Neural cell (in vitro differentiated cells): Measurements from ENCODE around the gene ZNF701. TPM values are rescaled to one million over a fixed set of nuclear protein-coding genes. Genes with fewer than 3 reads are reported as not detected.
"Not testable (repeated sequence)": the region's sequence is repeated elsewhere in the genome, so short reads cannot be mapped to it uniquely, and the experiment has no call there.

Source experiments
- H2AFZ ChIP-seq: fragments of 200-600, 300-800 bp; sonication (generic), shearing (Covaris generic); 2 replicates; pipeline ENCODE4 v1.6.0; 2014; ENCODE audit warnings: low read depth, mild to moderate bottlenecking, antibody characterized with exemption, low read length, moderate library complexity
- H3F3A ChIP-seq: fragments of 200-600 bp; shearing (Covaris generic); 2 replicates; pipeline ENCODE4 v1.6.1; 2016; ENCODE audit warnings: mild to moderate bottlenecking, moderate library complexity, mixed read lengths, antibody characterized with exemption, low read length; ENCODE audit not compliant: insufficient read depth, poor library complexity, severe bottlenecking
- H3K27ac ChIP-seq: fragments of 200-600, 300-800 bp; sonication (generic), shearing (Covaris generic); 2 replicates; pipeline ENCODE4 v1.5.1; 2014; ENCODE audit warnings: mild to moderate bottlenecking, low read length, moderate library complexity
- H3K27me3 ChIP-seq: fragments of 300-800, 200-600 bp; sonication (generic), shearing (Covaris generic); 2 replicates; pipeline ENCODE4 v1.6.0; 2014; ENCODE audit warnings: mild to moderate bottlenecking, low read depth, low read length, moderate library complexity; ENCODE audit not compliant: insufficient read depth
- H3K36me3 ChIP-seq: fragments of 300-800, 200-600 bp; sonication (generic), shearing (Covaris generic); 2 replicates; pipeline ENCODE4 v1.5.1; 2014; ENCODE audit warnings: mild to moderate bottlenecking, antibody characterized with exemption, low read length, moderate library complexity; ENCODE audit not compliant: insufficient read depth
- H3K4me2 ChIP-seq: fragments of 300-800, 200-600 bp; sonication (generic), shearing (Covaris generic); 2 replicates; pipeline ENCODE4 v1.6.0; 2014; ENCODE audit warnings: mild to moderate bottlenecking, low read length
- H3K4me3 ChIP-seq: fragments of 300-800, 200-600 bp; sonication (generic), shearing (Covaris generic); 2 replicates; pipeline ENCODE4 v1.5.1; 2014; ENCODE audit warnings: mild to moderate bottlenecking, low read length, moderate library complexity
- H3K79me2 ChIP-seq: fragments of 200-600 bp; shearing (Covaris generic); replicated peaks from 2 replicates; pipeline ENCODE4 v1.6.0; 2014; ENCODE audit warnings: mild to moderate bottlenecking, low read length, moderate library complexity; ENCODE audit not compliant: insufficient read depth
- H3K9ac ChIP-seq: fragments of 300-800, 200-600 bp; sonication (generic), shearing (Covaris generic); 2 replicates; pipeline ENCODE4 v1.6.1; 2016; ENCODE audit warnings: mild to moderate bottlenecking, low read length, mixed read lengths
- H3K9me2 ChIP-seq: fragments of 200-600 bp; shearing (Covaris generic); 2 replicates; pipeline ENCODE4 v1.6.1; 2016; ENCODE audit warnings: mild to moderate bottlenecking, low read length, mixed read lengths; ENCODE audit not compliant: insufficient read depth
- H3K9me3 ChIP-seq: fragments of 200-600, 300-800 bp; sonication (generic), shearing (Covaris generic); 2 replicates; pipeline ENCODE4 v1.6.1; 2016; ENCODE audit warnings: mild to moderate bottlenecking, mixed run types, low read length, moderate library complexity, mixed read lengths
- H4K20me1 ChIP-seq: fragments of 200-600 bp; shearing (Covaris generic); 2 replicates; pipeline ENCODE4 v1.6.1; 2016; ENCODE audit warnings: mild to moderate bottlenecking, mixed run types; ENCODE audit not compliant: insufficient read depth
- CTCF ChIP-seq: fragments of 450-650 bp; IDR thresholded peaks from 2 replicates; pipeline ENCODE4 v1.5.1; 2014; ENCODE audit warnings: antibody characterized with exemption, mild to moderate bottlenecking, moderate library complexity; ENCODE audit not compliant: poor library complexity, severe bottlenecking
- EP300 ChIP-seq: fragments of 450-650 bp; conservative IDR thresholded peaks from 2 replicates; pipeline ENCODE4 v1.6.1; 2014; ENCODE audit warnings: antibody characterized with exemption, mild to moderate bottlenecking, moderate library complexity; ENCODE audit not compliant: poor library complexity, severe bottlenecking
- EZH2 ChIP-seq: fragments of 200-600, 300-800 bp; shearing (Covaris generic), sonication (generic); IDR thresholded peaks from 2 replicates; pipeline ENCODE4 v1.6.1; 2014; ENCODE audit warnings: antibody characterized with exemption, low read length, borderline replicate concordance, mild to moderate bottlenecking; ENCODE audit not compliant: insufficient read depth, poor library complexity, severe bottlenecking
- MXI1 ChIP-seq: fragments of 450-650 bp; conservative IDR thresholded peaks from 2 replicates; pipeline ENCODE4 v1.6.1; 2014; ENCODE audit warnings: antibody characterized with exemption, mild to moderate bottlenecking; ENCODE audit not compliant: poor library complexity, severe bottlenecking
- POLR2AphosphoS5 ChIP-seq: IDR thresholded peaks from 2 replicates; pipeline ENCODE4 v1.6.1; 2012
- RAD21 ChIP-seq: fragments of 450-650 bp; conservative IDR thresholded peaks from 2 replicates; pipeline ENCODE4 v1.6.1; 2014; ENCODE audit warnings: antibody characterized with exemption, mild to moderate bottlenecking, moderate library complexity
- REST ChIP-seq: IDR thresholded peaks from 2 replicates; pipeline ENCODE4 v1.6.1; 2012; ENCODE audit warnings: borderline replicate concordance
- SMC3 ChIP-seq: fragments of 450-650 bp; conservative IDR thresholded peaks from 2 replicates; pipeline ENCODE4 v1.6.1; 2014; ENCODE audit warnings: antibody characterized with exemption, mild to moderate bottlenecking, moderate library complexity; ENCODE audit not compliant: poor library complexity
- TAF1 ChIP-seq: IDR thresholded peaks from 2 replicates; pipeline ENCODE4 v1.6.1; 2012; ENCODE audit warnings: low read depth
- polyA plus RNA-seq: library from polyadenylated mRNA; depleted of rRNA; stranded (reverse); fragments of >200 nt; gene quantifications from 2 replicates; pipeline ENCODE4 v1.2.3, GENCODE V29; 2014

ZNF701 gene
- polyA plus RNA-seq, 1 donor from 2014 or later = 8.0 TPM

GRCh38 chr19:52626915-52627314, 56.8 kb downstream of the ZNF701 start:
- H3K4me3 ChIP-seq = no peak overlapping the region
- no peak overlapping the region for H3K27ac ChIP-seq
- H3K9me3 ChIP-seq = no peaks in the 10 kb centered on the region
- H3K4me2 ChIP-seq = no peak overlapping the region
- H3K36me3 ChIP-seq = no peaks in the 10 kb centered on the region
- no peak overlapping the region for H3K9ac ChIP-seq
- H3K27me3 ChIP-seq = no peaks in the 10 kb centered on the region
- H3K9me2 ChIP-seq = no peaks in the 10 kb centered on the region
- TF ChIP-seq SMC3 = no peak
- TF ChIP-seq EZH2 = no peak
- TF ChIP-seq TAF1 = no peak
- TF ChIP-seq RAD21 = no peak
- no peak for TF ChIP-seq CTCF
- TF ChIP-seq POLR2AphosphoS5 = no peak
- no peak for TF ChIP-seq REST
- no peak for TF ChIP-seq MXI1
- no peak for TF ChIP-seq EP300
- no peak overlapping the region for H2AFZ ChIP-seq
- H3K79me2 ChIP-seq = no peaks in the 10 kb centered on the region
- H4K20me1 ChIP-seq = no peaks in the 10 kb centered on the region
- no peaks in the 10 kb centered on the region for H3F3A ChIP-seq

- H3F3A ChIP-seq, H3K9me2 ChIP-seq, H3K9me3 ChIP-seq, H3K36me3 ChIP-seq, H2AFZ ChIP-seq, H3K27me3 ChIP-seq, H3K4me2 ChIP-seq, H4K20me1 ChIP-seq, H3K4me3 ChIP-seq, H3K9ac ChIP-seq, H3K79me2 ChIP-seq, H3K27ac ChIP-seq: not testable (repeated sequence)
These were observed 57.4 kb downstream of the ZNF701 start for GRCh38 chr19:52627441-52627840.
